ENCODE data around the gene ATF4. TPM values are rescaled to one million over a fixed set of nuclear protein-coding genes. Genes with fewer than 3 reads are reported as not detected.

Gene ATF4
- total and polyA plus RNA-seq, 3 experiments from 2014 or later = 103 to 758 (median 757) TPM

DNA sequence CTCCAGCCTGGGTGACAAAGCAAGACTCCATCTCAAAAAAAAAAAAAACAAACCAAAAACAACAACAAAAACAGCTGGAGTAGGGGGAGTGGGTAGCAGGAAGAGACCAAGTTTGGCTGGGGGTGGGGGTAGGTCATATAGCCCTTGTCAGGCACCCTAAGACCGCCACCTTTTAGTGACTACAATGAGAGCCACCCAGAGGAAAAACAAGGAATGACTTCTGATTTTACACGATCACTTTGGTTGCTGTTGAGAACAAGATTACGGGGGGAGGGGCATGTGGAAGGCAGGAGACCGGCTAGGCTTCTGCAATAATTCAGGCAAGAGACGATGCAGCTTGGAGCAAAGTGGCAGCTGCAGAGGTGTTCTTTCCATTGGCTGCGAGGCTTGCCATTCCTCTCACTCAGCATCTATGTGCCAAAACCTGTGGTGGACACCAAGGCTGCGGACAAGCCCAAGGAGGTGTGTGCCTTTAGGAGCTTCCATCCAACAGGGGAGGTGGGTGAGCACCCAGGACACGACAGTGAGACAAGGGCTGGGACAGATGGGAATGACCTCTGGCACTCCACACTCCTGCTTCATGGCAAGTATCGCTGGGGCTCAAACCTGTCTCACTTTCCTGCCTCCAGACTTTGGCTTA, 10.4 kb downstream of the ATF4 start:
- H3K4me3 ChIP-seq (ENCODE audit: low read length) = peak overlapping the region; percentile 92
- no peaks in the 10 kb centered on the region for H3K27me3 ChIP-seq (ENCODE audit: insufficient read depth, low read length, poor library complexity, severe bottlenecking)
- Mint-ChIP-seq H3K9me3 (no peaks in the 10 kb centered on the region), H3K27me3 (no peaks in the 10 kb centered on the region), H3K4me3 (peak overlapping the region; percentile 87 to 97 (median 93)), H3K4me1 (peaks cover 56 to 76% (median 73%) of the 10 kb centered on the region in 3 donors), H3K27ac (peak overlapping the region in 7 of 8 donors; percentile 66 to 97 (median 87)), H3K36me3 (peaks cover 0 to 45% (median 3%) of the 10 kb centered on the region in 3 donors)
- peaks cover 70% of the 10 kb centered on the region for H3K4me1 ChIP-seq (ENCODE audit: insufficient read depth, low read length)
- peaks cover 18% of the 10 kb centered on the region for H3K36me3 ChIP-seq (ENCODE audit: insufficient read depth, low read length)
- DNase-seq = peak in 1 of 5 donors; percentile 52
- ChIA-PET CTCF (interaction anchor here (0.6 to 4.9 kb wide), 15 partner anchors 11 to 564 kb away, joined by 3 to 57 read pairs (median 5); partner anchors contain the start of genes ATF4, MIEF1 and TAB1), POLR2A (interaction anchor here (0.6 to 2.3 kb wide), 6 partner anchors 10 to 513 kb away, joined by 3 to 33 read pairs (median 4); partner anchors contain the start of gene ATF4)
- no peaks in the 10 kb centered on the region for H3K9me3 ChIP-seq (ENCODE audit: low read length)
- no peak overlapping the region for H3K27ac ChIP-seq (ENCODE audit: low read depth, low read length)

GRCh38 chr22:39532215-39533073, 12.1 kb downstream of the ATF4 start, which contains the start of gene RPS19BP1:
Gene RPS19BP1, minus strand, starts transcription at chr22:39532748. Its CDS starts 10 bp downstream, at chr22:39532738.
- Mint-ChIP-seq H3K4me3 (peak within 1 kb of the TSS; percentile 87 to 97 (median 93)), H3K27ac (peak within 1 kb of the TSS; percentile 87 to 99 (median 94)), H3K36me3 (peaks cover 0 to 41% (median 3%) of the 10 kb centered on the region in 3 donors), H3K9me3 (no peaks in the 10 kb centered on the region), H3K4me1 (peaks cover 47 to 63% (median 62%) of the 10 kb centered on the region in 3 donors), H3K27me3 (no peaks in the 10 kb centered on the region)
- DNase-seq = peak; percentile 98 to 100 (median 99)
- peaks cover 18% of the 10 kb centered on the region for H3K36me3 ChIP-seq (ENCODE audit: insufficient read depth, low read length)
- ChIA-PET CTCF (interaction anchor here (0.7 to 4.2 kb wide), 5 partner anchors 10 to 493 kb away, joined by 3 to 33 read pairs (median 5); partner anchors contain the start of genes ATF4 and MIEF1), POLR2A (interaction anchor here (0.7 to 2.1 kb wide), 6 partner anchors 9 to 511 kb away, joined by 3 to 11 read pairs (median 4); partner anchors contain the start of genes ATF4, MIEF1 and RPL3)
- H3K9me3 ChIP-seq (ENCODE audit: low read length) = no peaks in the 10 kb centered on the region
- H3K4me1 ChIP-seq (ENCODE audit: insufficient read depth, low read length) = peaks cover 57% of the 10 kb centered on the region
- H3K27ac ChIP-seq (ENCODE audit: low read depth, low read length) = peak within 1 kb of the TSS; percentile 91
- peak within 1 kb of the TSS; percentile 92 for H3K4me3 ChIP-seq (ENCODE audit: low read length)
- no peaks in the 10 kb centered on the region for H3K27me3 ChIP-seq (ENCODE audit: insufficient read depth, low read length, poor library complexity, severe bottlenecking)

DNA sequence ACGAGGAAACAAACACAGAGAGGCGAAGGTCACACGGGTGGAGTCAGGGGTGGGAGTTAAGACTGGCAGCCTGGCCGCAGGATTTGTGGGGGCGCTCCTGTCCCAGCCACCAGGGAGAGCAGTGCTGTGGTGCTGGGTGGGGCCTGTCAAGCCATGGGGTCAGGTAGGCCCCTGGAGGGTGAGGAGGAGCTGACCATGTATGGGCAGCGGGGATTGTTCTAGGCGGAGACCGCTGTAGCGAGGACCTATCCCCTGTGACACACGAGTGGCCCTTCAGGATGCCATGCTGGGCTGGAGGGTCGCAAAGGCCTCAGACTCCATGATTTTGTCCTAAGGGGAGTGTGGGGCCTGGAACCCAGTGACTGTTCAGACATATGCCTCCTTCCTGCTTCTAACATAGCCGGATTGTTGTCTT, 13.7 kb downstream of the ATF4 start:
- H3K27me3 ChIP-seq (ENCODE audit: insufficient read depth, low read length, poor library complexity, severe bottlenecking) = no peaks in the 10 kb centered on the region
- H3K27me3 Mint-ChIP-seq = no peaks in the 10 kb centered on the region
- ChIA-PET POLR2A (interaction anchor here (1.0 to 1.2 kb wide), 3 partner anchors 14 to 510 kb away, joined by 3 to 5 read pairs (median 4); partner anchors contain the start of genes ATF4 and RPL3), CTCF (interaction anchor here (0.8 to 5.0 kb wide), 33 partner anchors 9 to 1103 kb away, joined by 3 to 60 read pairs (median 4); partner anchors contain the start of genes MIEF1 and MRTFA)
- peaks cover 0 to 33% (median 3%) of the 10 kb centered on the region in 3 donors for H3K36me3 Mint-ChIP-seq
- H3K4me3 ChIP-seq (ENCODE audit: low read length) = no peak overlapping the region
- peaks cover 18% of the 10 kb centered on the region for H3K36me3 ChIP-seq (ENCODE audit: insufficient read depth, low read length)
- no peak for DNase-seq
- H3K4me1 Mint-ChIP-seq = peaks cover 33 to 47% (median 46%) of the 10 kb centered on the region in 3 donors
- H3K27ac Mint-ChIP-seq = peak overlapping the region in 1 of 8 donors; percentile 54
- no peak overlapping the region for H3K27ac ChIP-seq (ENCODE audit: low read depth, low read length)
- H3K4me1 ChIP-seq (ENCODE audit: insufficient read depth, low read length) = peaks cover 41% of the 10 kb centered on the region
- no peaks in the 10 kb centered on the region for H3K9me3 Mint-ChIP-seq
- peak overlapping the region in 1 of 7 donors; percentile 32 for H3K4me3 Mint-ChIP-seq
- no peaks in the 10 kb centered on the region for H3K9me3 ChIP-seq (ENCODE audit: low read length)

DNA sequence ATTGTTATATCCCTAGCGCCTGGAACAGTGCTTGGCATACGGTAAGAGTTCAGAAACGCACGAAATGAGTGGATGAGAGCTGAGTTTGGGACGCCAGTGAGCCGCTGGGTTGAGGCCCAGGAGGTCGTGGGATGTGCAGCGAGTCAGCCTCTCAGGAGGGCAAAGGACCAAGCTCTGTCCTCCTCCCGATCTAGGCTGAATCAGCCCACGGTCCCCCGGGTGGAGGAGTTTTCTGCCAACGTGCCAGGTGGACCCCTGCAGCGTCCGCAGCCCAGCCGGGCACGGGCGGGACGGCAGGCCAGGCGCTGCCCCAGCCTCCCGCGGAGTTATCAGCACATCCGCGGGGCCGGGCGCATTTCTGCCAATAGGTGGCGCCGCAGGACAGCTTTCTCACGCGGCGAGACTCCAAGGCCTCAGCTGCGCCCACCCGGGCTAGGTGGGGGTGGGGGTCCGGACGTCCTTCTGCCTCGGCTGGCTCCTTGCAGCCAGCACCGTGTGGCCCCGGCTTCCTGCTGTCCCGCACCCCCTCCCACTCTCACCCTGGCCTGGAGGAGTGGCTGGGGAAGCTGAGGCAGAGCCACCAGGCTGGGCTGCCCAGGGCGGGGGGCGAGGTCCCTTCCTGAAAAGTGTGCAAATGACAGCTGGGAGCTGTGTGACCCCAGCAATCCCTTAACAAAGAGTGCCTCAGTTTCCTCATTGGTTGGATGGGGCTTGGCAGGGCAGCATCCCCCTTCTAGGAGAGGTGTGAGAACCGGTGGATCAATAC, 14.4 kb downstream of the ATF4 start:
- Mint-ChIP-seq H3K27ac (no peak overlapping the region), H3K4me1 (peaks cover 27 to 40% (median 39%) of the 10 kb centered on the region in 3 donors), H3K9me3 (no peaks in the 10 kb centered on the region), H3K36me3 (peaks cover 0 to 26% (median 3%) of the 10 kb centered on the region in 3 donors), H3K27me3 (no peaks in the 10 kb centered on the region), H3K4me3 (peak overlapping the region in 1 of 7 donors; percentile 69)
- no peaks in the 10 kb centered on the region for H3K9me3 ChIP-seq (ENCODE audit: low read length)
- peaks cover 12% of the 10 kb centered on the region for H3K36me3 ChIP-seq (ENCODE audit: insufficient read depth, low read length)
- peaks cover 34% of the 10 kb centered on the region for H3K4me1 ChIP-seq (ENCODE audit: insufficient read depth, low read length)
- H3K27ac ChIP-seq (ENCODE audit: low read depth, low read length) = no peak overlapping the region
- CTCF ChIA-PET = interaction anchor here (0.5 to 5.0 kb wide), 52 partner anchors 8 to 1213 kb away, joined by 3 to 60 read pairs (median 3); partner anchors contain the start of genes MIEF1 and MRTFA
- no peaks in the 10 kb centered on the region for H3K27me3 ChIP-seq (ENCODE audit: insufficient read depth, low read length, poor library complexity, severe bottlenecking)
- POLR2A ChIA-PET = interaction anchor here (1.0 to 1.2 kb wide), 3 partner anchors 15 to 510 kb away, joined by 3 to 5 read pairs (median 4); partner anchors contain the start of genes ATF4 and RPL3
- no peak overlapping the region for H3K4me3 ChIP-seq (ENCODE audit: low read length)
- peak; percentile 70 to 86 (median 77) for DNase-seq

DNA sequence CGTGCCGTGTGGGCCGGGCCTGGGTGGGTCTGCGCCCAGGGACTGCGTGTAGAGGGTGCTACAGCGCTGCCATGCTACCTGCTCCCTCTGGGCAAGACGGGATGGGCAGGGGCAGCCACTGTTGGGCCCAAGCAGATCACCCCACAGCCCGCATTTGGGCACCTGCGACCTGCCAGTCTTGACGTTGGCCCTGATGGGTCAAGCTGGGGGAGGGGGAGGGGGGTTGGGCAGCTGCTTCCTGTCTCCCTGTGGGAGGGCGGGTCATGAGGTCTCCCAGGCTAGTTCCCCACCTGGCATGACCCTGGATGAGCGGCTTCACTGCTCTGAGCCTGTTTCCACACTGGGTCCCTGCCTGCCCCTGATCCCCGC, 15.0 kb downstream of the ATF4 start:
- Histone ChIP-seq H3K4me1 (ENCODE audit: insufficient read depth, low read length) (peaks cover 28% of the 10 kb centered on the region), H3K27me3 (ENCODE audit: insufficient read depth, low read length, poor library complexity, severe bottlenecking) (no peaks in the 10 kb centered on the region), H3K27ac (ENCODE audit: low read depth, low read length) (no peak overlapping the region), H3K4me3 (ENCODE audit: low read length) (no peak overlapping the region), H3K36me3 (ENCODE audit: insufficient read depth, low read length) (peaks cover 7% of the 10 kb centered on the region), H3K9me3 (ENCODE audit: low read length) (no peaks in the 10 kb centered on the region)
- Mint-ChIP-seq H3K36me3 (peaks cover 0 to 21% (median 3%) of the 10 kb centered on the region in 3 donors), H3K4me1 (peaks cover 23 to 34% (median 34%) of the 10 kb centered on the region in 3 donors), H3K9me3 (no peaks in the 10 kb centered on the region), H3K27ac (no peak overlapping the region), H3K27me3 (no peaks in the 10 kb centered on the region), H3K4me3 (no peak overlapping the region)
- DNase-seq = no peak
- CTCF ChIA-PET = interaction anchor here (0.5 to 5.0 kb wide), 41 partner anchors 9 to 1213 kb away, joined by 3 to 60 read pairs (median 3); partner anchors contain the start of gene MRTFA
- POLR2A ChIA-PET = interaction anchor here (1.2 kb wide), 2 partner anchors 15 to 509 kb away, joined by 4 to 5 read pairs; partner anchors contain the start of gene ATF4

- no peak overlapping the region for H3K27ac ChIP-seq (ENCODE audit: low read depth, low read length)
- CTCF ChIA-PET = interaction anchor here (0.5 to 5.0 kb wide), 11 partner anchors 14 to 1212 kb away, joined by 3 to 60 read pairs (median 10); no protein-coding TSS in a partner anchor
- H3K27ac Mint-ChIP-seq = peak overlapping the region in 1 of 8 donors; percentile 75
- peaks cover 0 to 15% (median 3%) of the 10 kb centered on the region in 3 donors for H3K36me3 Mint-ChIP-seq
- H3K27me3 Mint-ChIP-seq = peaks cover 0 to 1% of the 10 kb centered on the region in 2 donors
- H3K4me3 Mint-ChIP-seq = no peak overlapping the region
- no peaks in the 10 kb centered on the region for H3K9me3 Mint-ChIP-seq
- H3K4me1 Mint-ChIP-seq = peaks cover 18 to 28% (median 28%) of the 10 kb centered on the region in 3 donors
- DNase-seq = no peak
- H3K27me3 ChIP-seq (ENCODE audit: insufficient read depth, low read length, poor library complexity, severe bottlenecking) = no peaks in the 10 kb centered on the region
- peaks cover 22% of the 10 kb centered on the region for H3K4me1 ChIP-seq (ENCODE audit: insufficient read depth, low read length)
- H3K4me3 ChIP-seq (ENCODE audit: low read length) = no peak overlapping the region
- H3K9me3 ChIP-seq (ENCODE audit: low read length) = no peaks in the 10 kb centered on the region
- H3K36me3 ChIP-seq (ENCODE audit: insufficient read depth, low read length) = peaks cover 4% of the 10 kb centered on the region
- POLR2A ChIA-PET = interaction anchor here (1.0 kb wide), 1 partner anchor 16 kb away, joined by 4 read pairs; the partner anchor contains the start of gene ATF4
Measured at GRCh38 chr22:39535831-39536449, 15.6 kb downstream of the ATF4 start.
